Endothelial cell (in vitro differentiated cells): ENCODE measurements around the gene EFCAB12. TPM values are rescaled to one million over a fixed set of nuclear protein-coding genes. Genes with fewer than 3 reads are reported as not detected.

Experiments used
- DNase-seq: peaks from one replicate; pipeline ENCODE4 v3.0.0; 2021; ENCODE audit warnings: low spot score
- H3K27ac Mint-ChIP-seq: one replicate; pipeline ENCODE4 v1.8.0; 2021; ENCODE audit warnings: mixed read lengths, inconsistent platforms; ENCODE audit not compliant: unreplicated experiment
- H3K27me3 Mint-ChIP-seq: one replicate; pipeline ENCODE4 v1.8.0; 2021; ENCODE audit warnings: mild to moderate bottlenecking, moderate library complexity, mixed read lengths, inconsistent platforms; ENCODE audit not compliant: unreplicated experiment
- H3K36me3 Mint-ChIP-seq: one replicate; pipeline ENCODE4 v1.8.0; 2021; ENCODE audit warnings: mild to moderate bottlenecking, low read depth, mixed read lengths, inconsistent platforms; ENCODE audit not compliant: unreplicated experiment
- H3K4me1 Mint-ChIP-seq: one replicate; pipeline ENCODE4 v1.8.0; 2021; ENCODE audit warnings: mild to moderate bottlenecking, mixed read lengths, inconsistent platforms; ENCODE audit not compliant: unreplicated experiment
- H3K4me3 Mint-ChIP-seq: one replicate; pipeline ENCODE4 v1.8.0; 2021; ENCODE audit warnings: mild to moderate bottlenecking, mixed read lengths, inconsistent platforms; ENCODE audit not compliant: unreplicated experiment
- H3K9me3 Mint-ChIP-seq: one replicate; pipeline ENCODE4 v1.8.0; 2021; ENCODE audit warnings: mixed read lengths, inconsistent platforms; ENCODE audit not compliant: unreplicated experiment
- CTCF ChIP-seq: fragments of 200-600 bp; sonication (generic); IDR thresholded peaks from one replicate; pipeline ENCODE4 v1.5.0; 2021; ENCODE audit warnings: antibody characterized with exemption; ENCODE audit not compliant: unreplicated experiment
- total RNA-seq: library from RNA; stranded (reverse); fragmentation: NEBNext Ultra II Directional; extraction: Animal tissue kit (Norgen Biotek cat#: 25700); gene quantifications from one replicate; pipeline ENCODE4 v1.2.1, GENCODE V29; 2021; ENCODE audit not compliant: unreplicated experiment

Gene EFCAB12
- total RNA-seq, 1 donor from 2014 or later, result 0.21 TPM

DNA sequence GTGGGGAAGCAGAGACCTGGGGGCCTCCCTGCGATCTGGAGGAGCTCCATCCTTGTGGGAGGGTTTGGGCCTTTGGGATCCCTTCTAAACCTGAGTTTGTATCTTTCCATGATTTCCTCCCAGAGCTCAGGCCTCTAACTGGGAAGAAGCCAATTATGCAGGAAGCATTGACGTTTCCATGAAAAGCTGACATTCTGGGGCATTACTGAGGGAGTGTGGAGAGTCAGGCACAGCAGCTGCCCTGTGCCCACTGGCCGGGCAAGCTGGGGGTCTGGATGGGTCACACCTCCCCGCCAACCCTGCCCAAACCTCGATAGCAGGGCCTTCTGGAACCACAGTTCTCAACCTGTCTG, 74.9 kb downstream of the EFCAB12 start:
- Mint-ChIP-seq H3K27me3 (peaks cover 21% of the 10 kb centered on the region), H3K4me1 (peaks cover 13% of the 10 kb centered on the region), H3K36me3 (peaks cover 5% of the 10 kb centered on the region), H3K9me3 (no peaks in the 10 kb centered on the region), H3K27ac (no peak overlapping the region), H3K4me3 (no peak overlapping the region)
- TF ChIP-seq CTCF, result no peak
- DNase-seq, result no peak

DNA sequence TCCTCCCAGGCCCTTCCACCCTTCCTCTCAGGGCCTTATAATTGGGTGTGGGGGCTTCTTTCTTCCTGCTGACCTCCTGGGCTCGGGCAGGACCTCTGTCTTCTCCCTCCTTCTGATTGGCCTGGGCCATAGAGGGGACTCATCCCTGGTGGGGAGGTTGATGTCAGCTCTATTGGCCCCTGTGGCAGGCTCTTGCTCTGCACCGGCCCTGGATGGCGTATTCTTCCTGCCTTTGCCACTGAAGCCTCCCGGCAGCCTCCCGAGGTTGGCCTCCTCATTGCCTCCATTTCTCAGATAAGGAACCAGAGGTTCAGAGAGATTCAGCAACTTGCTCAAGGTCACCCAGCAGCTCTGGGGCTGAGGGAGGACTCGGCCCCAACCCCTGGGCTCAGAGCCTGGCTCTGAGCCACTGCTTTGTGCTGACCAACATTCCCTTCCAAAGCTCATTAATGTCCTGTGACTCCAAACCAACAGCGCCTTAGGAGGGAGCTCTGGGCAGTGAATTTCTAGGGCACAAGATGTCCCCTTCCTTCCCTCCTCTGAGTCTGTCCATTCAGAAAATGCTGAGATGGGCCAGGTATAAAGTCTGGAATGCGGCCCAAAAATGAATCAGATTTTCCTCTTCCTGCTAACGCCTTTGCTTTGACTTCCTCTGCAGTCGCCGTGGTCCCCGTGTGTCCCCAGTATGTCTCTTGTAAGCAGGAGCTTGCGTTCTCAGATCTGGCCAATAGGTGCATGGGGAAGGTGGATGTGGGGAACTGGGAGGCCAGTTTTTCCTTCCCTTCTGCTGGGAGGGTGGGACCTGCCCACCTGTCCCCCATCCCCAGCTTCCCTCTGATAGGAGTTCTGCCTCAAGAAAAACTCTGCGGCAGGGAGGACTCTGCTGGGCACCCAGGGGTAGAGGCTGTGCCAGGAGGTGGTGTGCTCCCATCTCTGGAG, 75.5 kb downstream of the EFCAB12 start:
- Mint-ChIP-seq H3K27ac (no peak overlapping the region), H3K27me3 (peaks cover 21% of the 10 kb centered on the region), H3K4me1 (peaks cover 12% of the 10 kb centered on the region), H3K36me3 (peaks cover 5% of the 10 kb centered on the region), H3K4me3 (no peak overlapping the region), H3K9me3 (no peaks in the 10 kb centered on the region)
- DNase-seq, result no peak
- TF ChIP-seq CTCF, result no peak

GRCh38 chr3:129352045-129352444, 76.4 kb downstream of the EFCAB12 start:
- DNase-seq, result no peak
- H3K27me3 Mint-ChIP-seq, result peaks cover 17% of the 10 kb centered on the region
- no peaks in the 10 kb centered on the region for H3K9me3 Mint-ChIP-seq
- H3K4me1 Mint-ChIP-seq, result peaks cover 4% of the 10 kb centered on the region
- peak overlapping the region; percentile 38 for H3K4me3 Mint-ChIP-seq
- peaks cover 5% of the 10 kb centered on the region for H3K36me3 Mint-ChIP-seq
- no peak overlapping the region for H3K27ac Mint-ChIP-seq
- peak; percentile 54 for TF ChIP-seq CTCF

Other genes with a start within 250 kb of the EFCAB12 start
- gene CNBP, start 244.7 kb downstream of the EFCAB12 start, total RNA-seq, result 192 TPM
- gene COPG1, start 179.0 kb downstream of the EFCAB12 start, total RNA-seq, result 149 TPM
- 36.4 TPM for gene HMCES, start 149.8 kb downstream of the EFCAB12 start, total RNA-seq
- gene MBD4, start 11.3 kb upstream of the EFCAB12 start, total RNA-seq, result 30.6 TPM
- 25.1 TPM for gene IFT122, start 11.6 kb upstream of the EFCAB12 start, total RNA-seq
- not detected for gene RHO, start 100.0 kb upstream of the EFCAB12 start, total RNA-seq
- 2.7 TPM for gene H1-8, start 114.5 kb upstream of the EFCAB12 start, total RNA-seq
- 1,753 TPM for gene PLXND1, start 178.0 kb upstream of the EFCAB12 start, total RNA-seq